IMR-90 (cell line): ENCODE measurements around the gene SUSD6.

Source experiments
- BHLHE40 ChIP-seq: fragments of 150-350 bp; IDR thresholded peaks from 2 replicates; pipeline ENCODE4 v1.6.1; 2016; ENCODE audit warnings: mild to moderate bottlenecking, low read depth, low read length
- CEBPB ChIP-seq: IDR thresholded peaks from 2 replicates; pipeline ENCODE4 v1.6.1; 2012; ENCODE audit warnings: low read depth, low read length, improper control_type of control experiment
- CTCF ChIP-seq: conservative IDR thresholded peaks from 2 replicates; pipeline ENCODE4 v1.5.1; 2012; ENCODE audit warnings: mild to moderate bottlenecking, low read depth, low read length, improper control_type of control experiment
- FOS ChIP-seq: fragments of 150-350 bp; IDR thresholded peaks from 2 replicates; pipeline ENCODE4 v1.6.1; 2016; ENCODE audit warnings: low read depth, low read length
- MAZ ChIP-seq: IDR thresholded peaks from 2 replicates; pipeline ENCODE4 v1.6.1; 2012; ENCODE audit warnings: low read depth, mild to moderate bottlenecking, low read length, improper control_type of control experiment, moderate library complexity, borderline replicate concordance
- MXI1 ChIP-seq: IDR thresholded peaks from 2 replicates; pipeline ENCODE4 v1.6.1; 2012; ENCODE audit warnings: low read depth, mild to moderate bottlenecking, low read length, moderate library complexity, borderline replicate concordance
- POLR2A ChIP-seq: IDR thresholded peaks from 2 replicates; pipeline ENCODE4 v1.6.1; 2012; ENCODE audit warnings: mild to moderate bottlenecking, low read depth, low read length
- RCOR1 ChIP-seq: IDR thresholded peaks from 2 replicates; pipeline ENCODE4 v1.6.1; 2012; ENCODE audit warnings: mild to moderate bottlenecking, low read length, improper control_type of control experiment; ENCODE audit not compliant: insufficient replicate concordance
- RFX5 ChIP-seq: IDR thresholded peaks from 2 replicates; pipeline ENCODE4 v1.8.0; 2012; ENCODE audit warnings: low read depth, mild to moderate bottlenecking, low read length, moderate library complexity
- USF2 ChIP-seq: fragments of 150-350 bp; IDR thresholded peaks from 2 replicates; pipeline ENCODE4 v1.6.1; 2017; ENCODE audit warnings: mild to moderate bottlenecking, antibody characterized with exemption, low read length, low read depth

GRCh38 chr14:69652942-69653684 lies 41.7 kb downstream of the SUSD6 start:
- TF ChIP-seq CTCF: no peak
- TF ChIP-seq BHLHE40: no peak
- TF ChIP-seq RCOR1: no peak
- TF ChIP-seq RFX5: no peak
- no peak for TF ChIP-seq USF2
- TF ChIP-seq POLR2A: no peak
- TF ChIP-seq CEBPB: no peak
- TF ChIP-seq MXI1: no peak
- no peak for TF ChIP-seq FOS
- TF ChIP-seq MAZ: no peak
